ENCODE data around the gene GNPNAT1.
"Not testable (repeated sequence)": the region's sequence is repeated elsewhere in the genome, so short reads cannot be mapped to it uniquely, and the experiment has no call there.

The GNPNAT1 gene

DNA sequence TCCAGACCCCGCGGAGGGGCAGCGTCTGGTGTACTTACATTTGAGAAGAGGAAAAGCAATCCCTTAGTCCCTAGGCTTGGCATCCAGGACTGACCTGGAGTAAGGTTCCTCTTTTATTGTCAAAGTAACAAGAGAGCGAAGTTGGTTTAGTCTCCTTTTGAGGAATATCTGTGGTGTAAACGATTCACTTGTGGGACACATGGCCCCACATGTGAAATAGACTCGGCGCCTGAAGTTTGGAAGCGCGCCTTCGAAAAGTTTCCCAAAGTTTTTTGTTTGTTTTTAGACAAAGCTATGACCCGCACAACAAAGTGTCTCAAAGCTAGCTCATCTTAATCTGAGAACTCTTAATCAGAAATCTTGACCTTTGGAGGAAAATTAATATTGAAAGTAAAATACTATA lies 60.7 kb downstream of the GNPNAT1 start:
- TF ChIP-seq OSR1 (CRISPR knock-in tag; IDR thresholded peaks at IDR 0.05) (no peak), CSDC2 (CRISPR knock-in tag; IDR thresholded peaks at IDR 0.05) (no peak), ZNF70 (CRISPR knock-in tag; IDR thresholded peaks at IDR 0.05) (no peak)
- TF ChIP-seq, protein P1, sequence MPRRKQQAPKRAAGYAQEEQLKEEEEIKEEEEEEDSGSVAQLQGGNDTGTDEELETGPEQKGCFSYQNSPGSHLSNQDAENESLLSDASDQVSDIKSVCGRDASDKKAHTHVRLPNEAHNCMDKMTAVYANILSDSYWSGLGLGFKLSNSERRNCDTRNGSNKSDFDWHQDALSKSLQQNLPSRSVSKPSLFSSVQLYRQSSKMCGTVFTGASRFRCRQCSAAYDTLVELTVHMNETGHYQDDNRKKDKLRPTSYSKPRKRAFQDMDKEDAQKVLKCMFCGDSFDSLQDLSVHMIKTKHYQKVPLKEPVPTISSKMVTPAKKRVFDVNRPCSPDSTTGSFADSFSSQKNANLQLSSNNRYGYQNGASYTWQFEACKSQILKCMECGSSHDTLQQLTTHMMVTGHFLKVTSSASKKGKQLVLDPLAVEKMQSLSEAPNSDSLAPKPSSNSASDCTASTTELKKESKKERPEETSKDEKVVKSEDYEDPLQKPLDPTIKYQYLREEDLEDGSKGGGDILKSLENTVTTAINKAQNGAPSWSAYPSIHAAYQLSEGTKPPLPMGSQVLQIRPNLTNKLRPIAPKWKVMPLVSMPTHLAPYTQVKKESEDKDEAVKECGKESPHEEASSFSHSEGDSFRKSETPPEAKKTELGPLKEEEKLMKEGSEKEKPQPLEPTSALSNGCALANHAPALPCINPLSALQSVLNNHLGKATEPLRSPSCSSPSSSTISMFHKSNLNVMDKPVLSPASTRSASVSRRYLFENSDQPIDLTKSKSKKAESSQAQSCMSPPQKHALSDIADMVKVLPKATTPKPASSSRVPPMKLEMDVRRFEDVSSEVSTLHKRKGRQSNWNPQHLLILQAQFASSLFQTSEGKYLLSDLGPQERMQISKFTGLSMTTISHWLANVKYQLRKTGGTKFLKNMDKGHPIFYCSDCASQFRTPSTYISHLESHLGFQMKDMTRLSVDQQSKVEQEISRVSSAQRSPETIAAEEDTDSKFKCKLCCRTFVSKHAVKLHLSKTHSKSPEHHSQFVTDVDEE (CRISPR knock-in tag; IDR thresholded peaks at IDR 0.05) = no peak
- no peak; the same call in 1 of the 3 replicates for ATAC-seq

DNA sequence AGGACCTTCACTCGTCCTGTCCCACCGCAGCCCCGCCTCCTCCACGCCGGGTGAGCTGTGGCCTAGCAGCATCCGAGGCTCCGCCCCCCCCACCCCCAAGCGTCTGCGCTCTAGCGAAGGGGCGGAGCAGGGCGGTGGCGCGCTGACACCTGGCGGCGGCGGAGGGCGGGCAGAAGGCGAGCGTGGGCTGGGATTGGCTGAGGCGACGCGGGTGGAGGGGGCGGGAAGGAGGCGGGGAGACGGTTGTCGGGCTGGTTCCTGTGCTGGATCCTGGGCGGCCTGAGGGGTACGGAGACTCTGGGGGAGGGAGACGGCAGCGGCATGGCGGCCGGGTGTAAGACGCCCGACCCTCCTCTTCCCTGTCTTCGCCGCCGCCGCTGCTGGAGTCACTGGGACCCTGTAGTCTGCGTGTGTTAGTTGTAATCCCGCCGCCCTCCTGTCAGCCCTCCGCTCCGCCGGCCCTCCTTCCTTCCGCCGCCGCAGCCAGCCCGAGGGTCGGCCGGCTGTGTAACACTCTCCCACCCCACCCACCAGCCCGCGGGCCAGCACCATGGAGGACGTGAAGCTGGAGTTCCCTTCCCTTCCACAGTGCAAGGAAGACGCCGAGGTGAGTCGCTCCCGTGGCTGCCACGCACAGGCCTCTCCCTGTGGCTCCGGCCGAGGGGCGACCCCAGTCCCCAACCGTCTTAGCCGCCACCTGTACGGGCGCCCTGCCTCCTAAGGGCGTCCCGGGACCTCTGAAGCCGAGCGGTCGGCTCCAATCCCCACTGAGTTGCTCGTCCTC lies 61.3 kb downstream of the GNPNAT1 start, which contains the start of gene STYX:
TSS of gene STYX (plus strand) at position 242 of the 784 bp plus-strand sequence. CDS start at position 551, 309 bp downstream.
- peak; percentile 98 for ATAC-seq
- TF ChIP-seq, protein P2, sequence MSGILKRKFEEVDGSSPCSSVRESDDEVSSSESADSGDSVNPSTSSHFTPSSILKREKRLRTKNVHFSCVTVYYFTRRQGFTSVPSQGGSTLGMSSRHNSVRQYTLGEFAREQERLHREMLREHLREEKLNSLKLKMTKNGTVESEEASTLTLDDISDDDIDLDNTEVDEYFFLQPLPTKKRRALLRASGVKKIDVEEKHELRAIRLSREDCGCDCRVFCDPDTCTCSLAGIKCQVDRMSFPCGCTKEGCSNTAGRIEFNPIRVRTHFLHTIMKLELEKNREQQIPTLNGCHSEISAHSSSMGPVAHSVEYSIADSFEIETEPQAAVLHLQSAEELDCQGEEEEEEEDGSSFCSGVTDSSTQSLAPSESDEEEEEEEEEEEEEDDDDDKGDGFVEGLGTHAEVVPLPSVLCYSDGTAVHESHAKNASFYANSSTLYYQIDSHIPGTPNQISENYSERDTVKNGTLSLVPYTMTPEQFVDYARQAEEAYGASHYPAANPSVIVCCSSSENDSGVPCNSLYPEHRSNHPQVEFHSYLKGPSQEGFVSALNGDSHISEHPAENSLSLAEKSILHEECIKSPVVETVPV (CRISPR knock-in tag; IDR thresholded peaks at IDR 0.05) = no peak
- TF ChIP-seq ZNF70 (CRISPR knock-in tag; IDR thresholded peaks at IDR 0.05) (no peak), ISL1 (CRISPR knock-in tag; IDR thresholded peaks at IDR 0.05) (no peak), SNAI2 (CRISPR knock-in tag; IDR thresholded peaks at IDR 0.05) (no peak)

DNA sequence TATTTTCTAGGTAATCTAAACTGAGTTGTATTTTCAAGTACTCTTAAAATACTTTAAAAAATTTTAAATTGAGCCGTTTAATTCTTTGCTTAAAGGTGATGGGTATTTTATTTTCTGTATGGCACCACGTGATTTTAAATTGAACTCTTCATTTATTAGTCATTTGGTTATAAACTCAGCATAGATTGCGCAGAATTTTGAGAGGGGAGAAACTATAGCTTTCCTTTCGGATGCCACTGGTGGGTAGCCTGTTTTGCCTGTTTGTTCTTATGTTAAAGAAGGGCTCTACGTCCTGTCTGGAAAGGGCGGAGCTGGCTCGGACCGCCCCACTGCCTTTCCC lies 61.9 kb downstream of the GNPNAT1 start:
- TF ChIP-seq ZC3H10 (CRISPR knock-in tag; IDR thresholded peaks at IDR 0.05) = no peak
- no peak for TF ChIP-seq ESRRG (CRISPR knock-in tag; IDR thresholded peaks at IDR 0.05)
- no peak for TF ChIP-seq OSR1 (CRISPR knock-in tag; IDR thresholded peaks at IDR 0.05)
- TF ChIP-seq, protein P3, sequence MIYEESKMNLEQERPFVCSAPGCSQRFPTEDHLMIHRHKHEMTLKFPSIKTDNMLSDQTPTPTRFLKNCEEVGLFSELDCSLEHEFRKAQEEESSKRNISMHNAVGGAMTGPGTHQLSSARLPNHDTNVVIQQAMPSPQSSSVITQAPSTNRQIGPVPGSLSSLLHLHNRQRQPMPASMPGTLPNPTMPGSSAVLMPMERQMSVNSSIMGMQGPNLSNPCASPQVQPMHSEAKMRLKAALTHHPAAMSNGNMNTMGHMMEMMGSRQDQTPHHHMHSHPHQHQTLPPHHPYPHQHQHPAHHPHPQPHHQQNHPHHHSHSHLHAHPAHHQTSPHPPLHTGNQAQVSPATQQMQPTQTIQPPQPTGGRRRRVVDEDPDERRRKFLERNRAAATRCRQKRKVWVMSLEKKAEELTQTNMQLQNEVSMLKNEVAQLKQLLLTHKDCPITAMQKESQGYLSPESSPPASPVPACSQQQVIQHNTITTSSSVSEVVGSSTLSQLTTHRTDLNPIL (CRISPR knock-in tag; IDR thresholded peaks at IDR 0.05; ENCODE audit: low read depth) = no peak
- TF ChIP-seq ARNTL (CRISPR knock-in tag; IDR thresholded peaks at IDR 0.05; ENCODE audit: borderline replicate concordance, low read depth) = no peak
- TF ChIP-seq TOX (CRISPR knock-in tag; IDR thresholded peaks at IDR 0.05; ENCODE audit: borderline replicate concordance) = no peak
- TF ChIP-seq, protein P4, sequence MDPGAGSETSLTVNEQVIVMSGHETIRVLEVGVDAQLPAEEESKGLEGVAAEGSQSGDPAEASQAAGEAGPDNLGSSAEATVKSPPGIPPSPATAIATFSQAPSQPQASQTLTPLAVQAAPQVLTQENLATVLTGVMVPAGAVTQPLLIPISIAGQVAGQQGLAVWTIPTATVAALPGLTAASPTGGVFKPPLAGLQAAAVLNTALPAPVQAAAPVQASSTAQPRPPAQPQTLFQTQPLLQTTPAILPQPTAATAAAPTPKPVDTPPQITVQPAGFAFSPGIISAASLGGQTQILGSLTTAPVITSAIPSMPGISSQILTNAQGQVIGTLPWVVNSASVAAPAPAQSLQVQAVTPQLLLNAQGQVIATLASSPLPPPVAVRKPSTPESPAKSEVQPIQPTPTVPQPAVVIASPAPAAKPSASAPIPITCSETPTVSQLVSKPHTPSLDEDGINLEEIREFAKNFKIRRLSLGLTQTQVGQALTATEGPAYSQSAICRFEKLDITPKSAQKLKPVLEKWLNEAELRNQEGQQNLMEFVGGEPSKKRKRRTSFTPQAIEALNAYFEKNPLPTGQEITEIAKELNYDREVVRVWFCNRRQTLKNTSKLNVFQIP (CRISPR knock-in tag; IDR thresholded peaks at IDR 0.05; ENCODE audit: borderline replicate concordance, low read depth) = no peak
- TF ChIP-seq, protein P2 (CRISPR knock-in tag; IDR thresholded peaks at IDR 0.05) = no peak
- no peak for TF ChIP-seq BACH2 (CRISPR knock-in tag; IDR thresholded peaks at IDR 0.05; ENCODE audit: borderline replicate concordance)
- no peak for TF ChIP-seq ZNF70 (CRISPR knock-in tag; IDR thresholded peaks at IDR 0.05)
- TF ChIP-seq GLIS3 (CRISPR knock-in tag; IDR thresholded peaks at IDR 0.05) = no peak
- TF ChIP-seq ZNF8 (CRISPR knock-in tag; IDR thresholded peaks at IDR 0.05) = no peak
- TF ChIP-seq SNAI2 (CRISPR knock-in tag; IDR thresholded peaks at IDR 0.05) = no peak
- TF ChIP-seq, protein P5, sequence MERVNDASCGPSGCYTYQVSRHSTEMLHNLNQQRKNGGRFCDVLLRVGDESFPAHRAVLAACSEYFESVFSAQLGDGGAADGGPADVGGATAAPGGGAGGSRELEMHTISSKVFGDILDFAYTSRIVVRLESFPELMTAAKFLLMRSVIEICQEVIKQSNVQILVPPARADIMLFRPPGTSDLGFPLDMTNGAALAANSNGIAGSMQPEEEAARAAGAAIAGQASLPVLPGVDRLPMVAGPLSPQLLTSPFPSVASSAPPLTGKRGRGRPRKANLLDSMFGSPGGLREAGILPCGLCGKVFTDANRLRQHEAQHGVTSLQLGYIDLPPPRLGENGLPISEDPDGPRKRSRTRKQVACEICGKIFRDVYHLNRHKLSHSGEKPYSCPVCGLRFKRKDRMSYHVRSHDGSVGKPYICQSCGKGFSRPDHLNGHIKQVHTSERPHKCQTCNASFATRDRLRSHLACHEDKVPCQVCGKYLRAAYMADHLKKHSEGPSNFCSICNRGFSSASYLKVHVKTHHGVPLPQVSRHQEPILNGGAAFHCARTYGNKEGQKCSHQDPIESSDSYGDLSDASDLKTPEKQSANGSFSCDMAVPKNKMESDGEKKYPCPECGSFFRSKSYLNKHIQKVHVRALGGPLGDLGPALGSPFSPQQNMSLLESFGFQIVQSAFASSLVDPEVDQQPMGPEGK (CRISPR knock-in tag; IDR thresholded peaks at IDR 0.05; ENCODE audit: borderline replicate concordance) = no peak
- TF ChIP-seq RARB (CRISPR knock-in tag; IDR thresholded peaks at IDR 0.05) = no peak
- no peak for TF ChIP-seq CSDC2 (CRISPR knock-in tag; IDR thresholded peaks at IDR 0.05)
- no peak for TF ChIP-seq TCF4 (CRISPR knock-in tag; IDR thresholded peaks at IDR 0.05; ENCODE audit: borderline replicate concordance)
- ATAC-seq = no peak

DNA sequence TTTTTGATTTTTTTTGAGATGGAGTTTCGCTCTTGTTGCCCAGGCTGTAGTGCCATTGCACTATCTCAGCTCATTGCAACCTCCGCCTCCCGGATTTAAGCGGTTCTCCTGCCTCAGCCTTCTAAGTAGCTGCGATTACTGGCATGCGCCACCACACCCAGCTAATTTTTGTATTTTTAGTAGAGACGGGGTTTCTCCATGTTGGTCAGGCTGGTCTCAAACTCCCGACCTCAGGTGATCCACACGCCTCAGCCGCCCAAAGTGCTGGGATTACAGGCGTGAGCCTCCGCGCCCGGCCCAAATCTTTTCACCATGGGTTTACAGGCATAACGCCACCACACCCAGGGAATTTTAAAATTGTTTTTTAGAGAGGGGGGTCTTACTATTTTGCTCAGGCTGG lies 62.4 kb downstream of the GNPNAT1 start:
- not testable (repeated sequence) for ATAC-seq

DNA sequence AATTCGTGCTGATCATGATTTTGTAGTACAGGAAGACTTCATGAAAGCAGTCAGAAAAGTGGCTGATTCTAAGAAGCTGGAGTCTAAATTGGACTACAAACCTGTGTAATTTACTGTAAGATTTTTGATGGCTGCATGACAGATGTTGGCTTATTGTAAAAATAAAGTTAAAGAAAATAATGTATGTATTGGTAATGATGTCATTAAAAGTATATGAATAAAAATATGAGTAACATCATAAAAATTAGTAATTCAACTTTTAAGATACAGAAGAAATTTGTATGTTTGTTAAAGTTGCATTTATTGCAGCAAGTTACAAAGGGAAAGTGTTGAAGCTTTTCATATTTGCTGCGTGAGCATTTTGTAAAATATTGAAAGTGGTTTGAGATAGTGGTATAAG lies 63.9 kb downstream of the GNPNAT1 start:
- ATAC-seq = not testable (repeated sequence)
